Measurements from ENCODE around the gene BTG2. TPM values are rescaled to one million over a fixed set of nuclear protein-coding genes. Genes with fewer than 3 reads are reported as not detected.

The BTG2 gene
- total RNA-seq, 1 experiment from 2014 or later, result 2.9 TPM

- no peak overlapping the region for H2BK120ac ChIP-seq (ENCODE audit: low read depth, low read length, poor library complexity, severe bottlenecking)
- H3K9ac ChIP-seq (ENCODE audit: extremely low read depth, insufficient read length, low read length), result no peak overlapping the region
- no peak overlapping the region for H2BK20ac ChIP-seq (ENCODE audit: low read depth, low read length, poor library complexity, severe bottlenecking)
- H2BK12ac ChIP-seq (ENCODE audit: insufficient read length, low read depth, low read length), result no peak overlapping the region
- Mint-ChIP-seq H3K9me3 (no peaks in the 10 kb centered on the region), H3K4me3 (no peak overlapping the region), H3K27me3 (ENCODE audit: low read depth) (peaks cover 41% of the 10 kb centered on the region), H3K4me1 (peaks cover 0 to 10% of the 10 kb centered on the region in 2 experiments; a peak in 2 of 4 replicates), H3K36me3 (ENCODE audit: insufficient read depth in 1 of 3, low read depth in 3 of 3) (no peaks in the 10 kb centered on the region; a peak in 1 of 7 replicates), H3K27ac (no peak overlapping the region)
- no peak overlapping the region for H3K56ac ChIP-seq (ENCODE audit: insufficient read length, low read depth, low read length)
- no peak for TF ChIP-seq CTCF (conservative IDR thresholded peaks at IDR 0.05)
- no peaks in the 10 kb centered on the region for H3K4me1 ChIP-seq (ENCODE audit: insufficient read depth, low read length)
- DNase-seq, result no peak
- no peaks in the 10 kb centered on the region for H3K79me1 ChIP-seq (ENCODE audit: insufficient read depth, low read depth, low read length, poor library complexity, severe bottlenecking)
- H3K18ac ChIP-seq (ENCODE audit: insufficient read length, low read depth, low read length), result no peak overlapping the region
- no peaks in the 10 kb centered on the region for H4K20me1 ChIP-seq (ENCODE audit: control insufficient read depth, insufficient read depth, insufficient read length)
- H3K27me3 ChIP-seq (ENCODE audit: insufficient read depth, low read length), result no peaks in the 10 kb centered on the region
- H3K4me2 ChIP-seq (ENCODE audit: insufficient read depth, insufficient read length, low read length), result no peak overlapping the region
- H3K23me2 ChIP-seq (ENCODE audit: insufficient read length, low read depth, low read length, poor library complexity, severe bottlenecking), result no peaks in the 10 kb centered on the region
- no peak overlapping the region for H4K8ac ChIP-seq (replicated peaks; ENCODE audit: insufficient read length, low read depth, low read length)
- no peak overlapping the region for H3K4ac ChIP-seq (ENCODE audit: low read depth, low read length)
- H3K9me3 ChIP-seq (ENCODE audit: control insufficient read depth, low read depth, low read length), result no peaks in the 10 kb centered on the region
- H3K27ac ChIP-seq (ENCODE audit: insufficient read length, low read depth, low read length), result no peak overlapping the region
- H4K91ac ChIP-seq (ENCODE audit: insufficient read length, low read depth, low read length), result no peak overlapping the region
- no peak overlapping the region for H2AK5ac ChIP-seq (ENCODE audit: insufficient read length, low read length)
- H2AFZ ChIP-seq (ENCODE audit: low read length), result no peak overlapping the region
- H2BK15ac ChIP-seq (ENCODE audit: low read depth, low read length), result no peak overlapping the region
- no peak overlapping the region for H2BK5ac ChIP-seq (ENCODE audit: insufficient read length, low read length)
- WGBS (ENCODE audit: extremely low coverage, insufficient read length, low lambda C conversion rate), result no CpG with 5 or more reads among the region's 2 CpGs
- no peaks in the 10 kb centered on the region for H3K79me2 ChIP-seq (ENCODE audit: insufficient read depth, low read length)
- no peak overlapping the region for H3T11ph ChIP-seq (ENCODE audit: low read length)
- no peak overlapping the region for H3K23ac ChIP-seq (ENCODE audit: insufficient read length, low read depth, low read length)
- H3K14ac ChIP-seq (ENCODE audit: insufficient read depth, low read length), result no peak overlapping the region
- H4K5ac ChIP-seq (ENCODE audit: insufficient read length, low read depth, low read length), result no peak overlapping the region
These were observed 48.9 kb downstream of the BTG2 start for GRCh38 chr1:203354246-203354645.
